GM12878 (cell line): Measurements from ENCODE around the gene ARL9. TPM values are rescaled to one million over a fixed set of nuclear protein-coding genes. Genes with fewer than 3 reads are reported as not detected.

Experiments used
- ATAC-seq: fragments of 200-7000 bp; cut with Tn5 transposase; 3 replicates; pipeline ENCODE4 v1.9.1; 2020; ENCODE audit warnings: mild to moderate bottlenecking, moderate library complexity
- BruUV-seq: library from RNA; stranded (reverse); fragments of 400-500 nt; replicated peaks from 2 replicates; lab custom pipeline; 2021; lab: Mats Ljungman, UMichigan
- CTCF ChIA-PET: fragments of 300-600 bp; sonication (Branson Sonifier 250); formaldehyde crosslinking; extraction: SDS; loops from one replicate; lab custom pipeline; 2021; ENCODE audit warnings: inconsistent platforms; lab: Yijun Ruan, JAX
- POLR2A ChIA-PET: fragments of 350-600 bp; formaldehyde crosslinking; extraction: SDS; loops from one replicate; lab custom pipeline; 2021; ENCODE audit warnings: inconsistent platforms; lab: Charles Lee
- RAD21 ChIA-PET: fragments of 300-600 bp; sonication (Branson Sonifier 250); formaldehyde crosslinking; loops from one replicate; lab custom pipeline; 2023; ENCODE audit warnings: antibody characterized with exemption; ENCODE audit not compliant: unreplicated experiment; lab: Charles Lee
- SMC1A ChIA-PET: fragments of 300-600 bp; sonication (Branson Sonifier 250); formaldehyde crosslinking; loops from one replicate; lab custom pipeline; 2023; ENCODE audit not compliant: unreplicated experiment, uncharacterized antibody; lab: Charles Lee
- DNase-seq: peaks from one replicate; pipeline ENCODE4 v3.0.0-alpha.2; 2011; ENCODE audit warnings: low read depth, low spot score
- FAIRE-seq: peaks from 3 replicates; lab custom pipeline; 2011; peaks lifted over from hg19 to GRCh38; lab: Jason Lieb, UNC
- H2AFZ ChIP-seq: 2 replicates; pipeline ENCODE4 v1.6.0; 2011; ENCODE audit warnings: low read depth, low read length, control low read depth; ENCODE audit not compliant: control insufficient read depth
- H3K27ac ChIP-seq: 2 replicates; pipeline ENCODE4 v1.5.1; 2011; ENCODE audit warnings: control low read depth; ENCODE audit not compliant: control insufficient read depth, insufficient read depth
- H3K27me3 ChIP-seq, 2 experiments: replicated peaks in 1 of 2; 2 replicates each; pipeline versions ENCODE4 v1.6.0 to v1.6.1; 2011; ENCODE audit warnings: low read length in 1 of 2; ENCODE audit not compliant: control insufficient read depth in 2 of 2, insufficient read depth in 2 of 2
- H3K36me3 ChIP-seq, 2 experiments: 2 replicates each; pipeline ENCODE4 v1.5.1; 2011; ENCODE audit warnings: low read length in 1 of 2; ENCODE audit not compliant: control insufficient read depth in 2 of 2, insufficient read depth in 2 of 2
- H3K4me1 ChIP-seq: 2 replicates; pipeline ENCODE4 v1.6.1; 2011; ENCODE audit warnings: mild to moderate bottlenecking, low read length, moderate library complexity, mixed read lengths; ENCODE audit not compliant: control insufficient read depth, insufficient read depth
- H3K4me2 ChIP-seq: 2 replicates; pipeline ENCODE4 v1.6.0; 2011; ENCODE audit warnings: control low read depth; ENCODE audit not compliant: control insufficient read depth, insufficient read depth
- H3K4me3 ChIP-seq: fragments of 200-600 bp; sonication (generic); 2 replicates; pipeline ENCODE4 v1.5.1; 2016
- H3K79me2 ChIP-seq: 2 replicates; pipeline ENCODE4 v1.6.0; 2011; ENCODE audit warnings: low read length; ENCODE audit not compliant: control insufficient read depth, insufficient read depth
- H3K9ac ChIP-seq: 2 replicates; pipeline ENCODE4 v1.8.0; 2011; ENCODE audit warnings: low read length, control low read depth, mixed read lengths; ENCODE audit not compliant: control insufficient read depth, insufficient read depth
- H3K9me3 ChIP-seq: replicated peaks from 3 replicates; pipeline ENCODE4 v1.5.1; 2011; ENCODE audit warnings: mild to moderate bottlenecking, low read length; ENCODE audit not compliant: control insufficient read depth, insufficient read depth
- H4K20me1 ChIP-seq: 2 replicates; pipeline ENCODE4 v1.6.0; 2011; ENCODE audit not compliant: control insufficient read depth, insufficient read depth
- BMI1 ChIP-seq: fragments of 450-650 bp; IDR thresholded peaks from 2 replicates; pipeline ENCODE4 v1.6.1; 2016; ENCODE audit warnings: mild to moderate bottlenecking, moderate library complexity, borderline replicate concordance
- BRCA1 ChIP-seq: IDR thresholded peaks from 2 replicates; pipeline ENCODE4 v1.6.1; 2011; ENCODE audit warnings: low read depth, low read length, improper control_type of control experiment
- CHD1 ChIP-seq: IDR thresholded peaks from 2 replicates; pipeline ENCODE4 v1.6.1; 2012; ENCODE audit warnings: low read depth, low read length, improper control_type of control experiment
- E2F4 ChIP-seq: IDR thresholded peaks from 2 replicates; pipeline ENCODE4 v1.6.1; 2012; ENCODE audit warnings: low read depth, low read length, improper control_type of control experiment
- E4F1 ChIP-seq: fragments of 450-650 bp; IDR thresholded peaks from 2 replicates; pipeline ENCODE4 v1.6.1; 2018; ENCODE audit warnings: borderline replicate concordance, mild to moderate bottlenecking; ENCODE audit not compliant: partially characterized antibody
- EGR1 ChIP-seq, 2 experiments: IDR thresholded peaks; 1 replicate in 1 of 2; 2 replicates in 1 of 2; pipeline ENCODE4 v1.6.1; 2011 to 2012; ENCODE audit warnings: low read depth in 2 of 2, low read length in 2 of 2, borderline replicate concordance in 1 of 2, mild to moderate bottlenecking in 1 of 2, moderate library complexity in 1 of 2
- MTA3 ChIP-seq: IDR thresholded peaks from 2 replicates; pipeline ENCODE4 v1.6.1; 2012; ENCODE audit warnings: low read length, inconsistent platforms, borderline replicate concordance
- POLR2AphosphoS5 ChIP-seq: IDR thresholded peaks from 2 replicates; pipeline ENCODE4 v1.6.1; 2011; ENCODE audit warnings: mild to moderate bottlenecking, low read length, inconsistent platforms
- RAD51 ChIP-seq: fragments of 450-650 bp; IDR thresholded peaks from 2 replicates; pipeline ENCODE4 v1.6.1; 2016; ENCODE audit warnings: moderate library complexity, mild to moderate bottlenecking, inconsistent platforms
- RCOR1 ChIP-seq: conservative IDR thresholded peaks from 2 replicates; pipeline ENCODE4 v1.6.1; 2012; ENCODE audit warnings: low read depth, low read length, improper control_type of control experiment
- SIN3A ChIP-seq: IDR thresholded peaks from 2 replicates; pipeline ENCODE4 v1.6.1; 2012; ENCODE audit warnings: low read depth, low read length, improper control_type of control experiment
- SREBF2 ChIP-seq: IDR thresholded peaks from 2 replicates; pipeline ENCODE4 v1.6.1; 2012; ENCODE audit warnings: mild to moderate bottlenecking, low read length
- TCF3 ChIP-seq: IDR thresholded peaks from 2 replicates; pipeline ENCODE4 v1.6.1; 2012; ENCODE audit warnings: low read depth, mild to moderate bottlenecking, low read length, borderline replicate concordance; ENCODE audit not compliant: insufficient read depth
- TCF7 ChIP-seq: IDR thresholded peaks from 2 replicates; pipeline ENCODE4 v1.6.1; 2014; ENCODE audit warnings: antibody characterized with exemption, borderline replicate concordance
- YBX1 ChIP-seq: fragments of 450-650 bp; IDR thresholded peaks from 2 replicates; pipeline ENCODE4 v1.6.1; 2016; ENCODE audit warnings: antibody characterized with exemption
- ZBED1 ChIP-seq: IDR thresholded peaks from 2 replicates; pipeline ENCODE4 v1.6.1; 2016; ENCODE audit warnings: borderline replicate concordance
- ZNF207 ChIP-seq: fragments of 450-650 bp; IDR thresholded peaks from 2 replicates; pipeline ENCODE4 v1.6.1; 2014; ENCODE audit warnings: antibody characterized with exemption, mild to moderate bottlenecking, borderline replicate concordance
- in situ Hi-C: fragments of 300-500 bp; cut with MboI; formaldehyde crosslinking; loops from 9 replicates; pipeline ENCODE4 v1.14.3; 2018; ENCODE audit warnings: mixed read lengths
- intact Hi-C: fragments of 100-400 bp; cut with micrococcal nuclease; formaldehyde crosslinking; loops from one replicate; pipeline ENCODE4 v1.14.2; 2022; ENCODE audit not compliant: unreplicated experiment
- polyA plus RNA-seq, 11 experiments: library from polyadenylated mRNA; depleted of rRNA in 4 of 11; unstranded in 6 of 11; stranded (reverse) in 5 of 11; fragments of >200 nt; fragmentation: Nextera tagmentation in 4 of 11; fragmentation: Illumina TruSeq in 1 of 11; extraction: Ambion mirVana in 4 of 11; extraction: Trizol in 1 of 11; gene quantifications; 1 replicate in 1 of 11; 2 replicates in 10 of 11; pipeline versions ENCODE4 v1.2.1 to v1.2.3, GENCODE V29; 2011 to 2016; ENCODE audit warnings: inconsistent platforms in 2 of 11, missing spikeins in 2 of 11, low read depth in 1 of 11
- total RNA-seq, 4 experiments: library from RNA; depleted of rRNA in 3 of 4; stranded (reverse); fragments of >200 nt in 3 of 4; fragmentation: Illumina TruSeq in 1 of 4; extraction: Trizol in 1 of 4; gene quantifications; 2 replicates each; pipeline versions ENCODE4 v1.2.1 to v1.2.3, GENCODE V29; 2013 to 2021
- TF ChIP-seq, protein P1 (sequence below): fragments of 450-650 bp; IDR thresholded peaks from 2 replicates; pipeline ENCODE4 v1.6.1; 2017; ENCODE audit warnings: mild to moderate bottlenecking, moderate library complexity

Gene ARL9
- total and polyA plus RNA-seq, 10 of the 15 experiments (the other 5 are each of a cell fraction or from before 2014, with no cell fraction given) = not detected

- TF ChIP-seq BMI1 (no peak), SREBF2 (no peak), TCF3 (no peak), ZBED1 (no peak), CHD1 (no peak), EGR1 (IDR thresholded peaks at IDR 0.05; ENCODE audit: borderline replicate concordance in 1 of 2, low read depth in 2 of 2, low read length in 2 of 2) (no peak), POLR2AphosphoS5 (no peak), BRCA1 (no peak), TCF7 (no peak)
- TF ChIP-seq, all 136 proteins: peak for 0
These were observed 9.3 kb upstream of the ARL9 start (continued) for GRCh38 chr4:56496241-56496640.

DNA sequence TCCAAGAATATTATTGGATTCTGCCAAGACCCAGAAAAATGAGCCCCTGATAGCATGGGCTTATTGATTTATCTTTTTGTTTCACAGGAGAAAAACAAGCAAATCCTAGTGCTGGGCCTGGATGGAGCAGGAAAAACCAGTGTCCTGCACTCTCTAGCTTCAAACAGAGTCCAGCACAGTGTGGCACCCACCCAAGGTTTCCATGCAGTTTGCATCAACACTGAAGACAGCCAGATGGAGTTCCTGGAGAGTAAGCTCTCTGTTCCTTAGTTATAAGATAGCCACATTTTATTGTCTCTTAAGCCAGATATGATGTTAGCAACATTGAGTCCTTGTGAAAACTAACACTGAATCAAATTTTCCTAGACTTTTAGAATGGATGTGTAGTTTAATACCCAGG is 5.5 kb downstream of the ARL9 start:
- Histone ChIP-seq H3K4me2 (no peak overlapping the region), H3K9ac (no peak overlapping the region), H3K27me3 (no peaks in the 10 kb centered on the region), H3K4me1 (no peaks in the 10 kb centered on the region), H3K9me3 (no peaks in the 10 kb centered on the region), H3K4me3 (no peak overlapping the region), H3K79me2 (no peaks in the 10 kb centered on the region), H3K36me3 (no peaks in the 10 kb centered on the region), H4K20me1 (no peaks in the 10 kb centered on the region), H2AFZ (no peak overlapping the region), H3K27ac (no peak overlapping the region)
- in situ Hi-C loops (no loop called here), intact Hi-C loops (no loop called here)
- ChIA-PET SMC1A (no interaction called here), CTCF (interaction anchor here (0.6 kb wide), 1 partner anchor 774 kb away, joined by 3 read pairs; no protein-coding TSS in a partner anchor), RAD21 (no interaction called here), POLR2A (interaction anchor here (0.6 kb wide), 1 partner anchor 45 kb away, joined by 4 read pairs; no protein-coding TSS in a partner anchor)
- DNase-seq (no peak), FAIRE-seq (no peak), ATAC-seq (no peak)
- no TSS peak for BruUV-seq
- TF ChIP-seq E4F1 (no peak), RCOR1 (no peak), YBX1 (no peak), ZNF207 (no peak), RAD51 (no peak), SIN3A (no peak), TCF7 (no peak), E2F4 (no peak), MTA3 (no peak)
- TF ChIP-seq, protein P1, sequence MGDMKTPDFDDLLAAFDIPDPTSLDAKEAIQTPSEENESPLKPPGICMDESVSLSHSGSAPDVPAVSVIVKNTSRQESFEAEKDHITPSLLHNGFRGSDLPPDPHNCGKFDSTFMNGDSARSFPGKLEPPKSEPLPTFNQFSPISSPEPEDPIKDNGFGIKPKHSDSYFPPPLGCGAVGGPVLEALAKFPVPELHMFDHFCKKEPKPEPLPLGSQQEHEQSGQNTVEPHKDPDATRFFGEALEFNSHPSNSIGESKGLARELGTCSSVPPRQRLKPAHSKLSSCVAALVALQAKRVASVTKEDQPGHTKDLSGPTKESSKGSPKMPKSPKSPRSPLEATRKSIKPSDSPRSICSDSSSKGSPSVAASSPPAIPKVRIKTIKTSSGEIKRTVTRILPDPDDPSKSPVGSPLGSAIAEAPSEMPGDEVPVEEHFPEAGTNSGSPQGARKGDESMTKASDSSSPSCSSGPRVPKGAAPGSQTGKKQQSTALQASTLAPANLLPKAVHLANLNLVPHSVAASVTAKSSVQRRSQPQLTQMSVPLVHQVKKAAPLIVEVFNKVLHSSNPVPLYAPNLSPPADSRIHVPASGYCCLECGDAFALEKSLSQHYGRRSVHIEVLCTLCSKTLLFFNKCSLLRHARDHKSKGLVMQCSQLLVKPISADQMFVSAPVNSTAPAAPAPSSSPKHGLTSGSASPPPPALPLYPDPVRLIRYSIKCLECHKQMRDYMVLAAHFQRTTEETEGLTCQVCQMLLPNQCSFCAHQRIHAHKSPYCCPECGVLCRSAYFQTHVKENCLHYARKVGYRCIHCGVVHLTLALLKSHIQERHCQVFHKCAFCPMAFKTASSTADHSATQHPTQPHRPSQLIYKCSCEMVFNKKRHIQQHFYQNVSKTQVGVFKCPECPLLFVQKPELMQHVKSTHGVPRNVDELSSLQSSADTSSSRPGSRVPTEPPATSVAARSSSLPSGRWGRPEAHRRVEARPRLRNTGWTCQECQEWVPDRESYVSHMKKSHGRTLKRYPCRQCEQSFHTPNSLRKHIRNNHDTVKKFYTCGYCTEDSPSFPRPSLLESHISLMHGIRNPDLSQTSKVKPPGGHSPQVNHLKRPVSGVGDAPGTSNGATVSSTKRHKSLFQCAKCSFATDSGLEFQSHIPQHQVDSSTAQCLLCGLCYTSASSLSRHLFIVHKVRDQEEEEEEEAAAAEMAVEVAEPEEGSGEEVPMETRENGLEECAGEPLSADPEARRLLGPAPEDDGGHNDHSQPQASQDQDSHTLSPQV = no peak
